Breast epithelium (tissue), 4 donors: ENCODE results near the gene USP15. TPM values are rescaled to one million over a fixed set of nuclear protein-coding genes. Genes with fewer than 3 reads are reported as not detected.
"Not testable (repeated sequence)": the region's sequence is repeated elsewhere in the genome, so short reads cannot be mapped to it uniquely, and the experiment has no call there.

Experiments
- DNase-seq, 2 donors: peaks; one replicate each; pipeline ENCODE4 v3.0.0-alpha.2; 2019; ENCODE audit warnings: low spot score in 2 of 2
- H3K27ac ChIP-seq, 2 donors: fragments of 200-600 bp; sonication (generic) in 1 of 2; one replicate each; pipeline ENCODE4 v1.5.1; 2016 to 2019; ENCODE audit warnings: mild to moderate bottlenecking in 1 of 2
- H3K27me3 ChIP-seq, 2 donors: fragments of 200-600 bp; sonication (generic) in 1 of 2; one replicate each; pipeline versions ENCODE4 v1.5.1 to v1.6.0; 2017 to 2019; ENCODE audit warnings: control low read depth in 1 of 2, mild to moderate bottlenecking in 1 of 2
- H3K36me3 ChIP-seq: fragments of 200-600 bp; one replicate; pipeline ENCODE4 v1.5.1; 2019
- H3K4me1 ChIP-seq, 2 donors: fragments of 200-600 bp; sonication (generic); one replicate each; pipeline ENCODE4 v1.5.1; 2016 to 2019; ENCODE audit warnings: control low read depth in 1 of 2
- H3K4me3 ChIP-seq, 3 donors: fragments of 200-600 bp; sonication (generic); 1 replicate in 2 of 3; 2 replicates in 1 of 3; pipeline ENCODE4 v1.5.1; 2016 to 2019; ENCODE audit warnings: mild to moderate bottlenecking in 3 of 3, moderate library complexity in 2 of 3
- H3K9me3 ChIP-seq, 2 donors: fragments of 200-600 bp; sonication (generic) in 1 of 2; one replicate each; pipeline ENCODE4 v1.5.1; 2016 to 2019; ENCODE audit warnings: control low read depth in 1 of 2
- CTCF ChIP-seq, 3 donors: fragments of 450-650 bp; IDR thresholded peaks; one replicate each; pipeline ENCODE4 v1.5.1; 2016 to 2017; ENCODE audit warnings: antibody characterized with exemption in 3 of 3, mild to moderate bottlenecking in 3 of 3, moderate library complexity in 3 of 3
- POLR2A ChIP-seq: fragments of 450-650 bp; IDR thresholded peaks from one replicate; pipeline ENCODE4 v1.6.1; 2016; ENCODE audit warnings: antibody characterized with exemption, mild to moderate bottlenecking, moderate library complexity
- POLR2AphosphoS5 ChIP-seq, 3 donors: sonication (generic); formaldehyde crosslinking; IDR thresholded peaks; one replicate each; pipeline ENCODE4 v1.6.1; 2017; ENCODE audit warnings: antibody characterized with exemption in 3 of 3
- intact Hi-C: fragments of 100-400 bp; cut with DNase I; formaldehyde crosslinking; loops from one replicate; pipeline ENCODE4 v1.15.1; 2023; ENCODE audit warnings: low total_unique reads
- total RNA-seq, 3 donors: library from RNA; depleted of rRNA; stranded (reverse); fragments of >200 nt; gene quantifications; one replicate each; pipeline ENCODE4 v1.1.0, GENCODE V29; 2016

The USP15 gene
- total RNA-seq, 3 donors from 2014 or later = 65.9 to 234 (median 110) TPM

GRCh38 chr12:62361048-62361447 lies 100.8 kb downstream of the USP15 start:
- TF ChIP-seq CTCF (IDR thresholded peaks at IDR 0.05) = no peak
- TF ChIP-seq POLR2A = no peak
- no peak for TF ChIP-seq POLR2AphosphoS5 (IDR thresholded peaks at IDR 0.05)
- Histone ChIP-seq H3K27me3 (no peaks in the 10 kb centered on the region), H3K9me3 (no peaks in the 10 kb centered on the region), H3K36me3 (no peaks in the 10 kb centered on the region), H3K27ac (no peak overlapping the region), H3K4me3 (no peak overlapping the region), H3K4me1 (no peaks in the 10 kb centered on the region)
- intact Hi-C loops = no loop called here
- DNase-seq = no peak

DNA sequence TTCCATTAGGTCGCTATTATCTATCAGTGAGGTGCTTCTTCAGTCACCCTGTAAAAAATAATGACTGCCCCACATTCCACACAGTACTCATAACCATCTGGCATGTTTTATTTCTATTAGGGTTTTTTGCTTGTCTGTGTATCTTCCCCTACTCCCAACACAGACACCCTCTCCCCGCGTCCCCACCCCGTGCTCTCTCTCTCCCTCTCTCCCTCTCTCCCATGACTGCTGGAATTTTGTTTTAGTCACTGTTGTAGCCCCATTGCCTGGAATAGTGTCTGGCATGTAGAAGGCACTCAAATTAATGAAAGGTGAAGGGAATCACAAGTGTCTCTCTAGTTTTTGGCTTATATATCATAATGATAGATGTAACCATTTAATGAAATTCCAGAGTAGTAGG lies 103.3 kb downstream of the USP15 start:
- Histone ChIP-seq H3K4me3 (no peak overlapping the region), H3K36me3 (no peaks in the 10 kb centered on the region), H3K4me1 (no peaks in the 10 kb centered on the region), H3K27me3 (no peaks in the 10 kb centered on the region), H3K27ac (no peak overlapping the region), H3K9me3 (no peaks in the 10 kb centered on the region)
- no peak for TF ChIP-seq POLR2AphosphoS5 (IDR thresholded peaks at IDR 0.05)
- no peak for TF ChIP-seq POLR2A
- no peak for TF ChIP-seq CTCF (IDR thresholded peaks at IDR 0.05)
- intact Hi-C loops = no loop called here
- DNase-seq = no peak

DNA sequence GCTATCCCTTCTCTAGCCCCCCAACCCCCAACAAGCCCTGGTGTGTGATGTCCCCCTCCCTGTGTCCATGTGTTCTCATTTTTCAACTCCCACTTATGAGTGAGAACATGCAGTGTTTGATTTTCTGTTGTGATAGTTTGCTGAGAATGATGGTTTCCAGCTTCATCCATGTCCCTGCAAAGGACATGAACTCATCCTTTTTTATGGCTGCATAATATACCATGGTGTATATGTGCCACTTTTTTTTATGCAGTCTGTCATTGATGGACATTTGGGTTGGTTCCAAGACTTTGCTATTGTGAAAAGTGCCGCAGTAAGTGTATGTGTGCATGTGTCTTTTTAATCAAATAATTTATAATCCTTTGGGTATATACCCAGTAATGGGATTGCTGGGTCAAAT lies 104.5 kb downstream of the USP15 start:
- intact Hi-C loops, H3K4me3 ChIP-seq, H3K9me3 ChIP-seq, H3K27me3 ChIP-seq, H3K36me3 ChIP-seq, H3K27ac ChIP-seq, H3K4me1 ChIP-seq, DNase-seq: not testable (repeated sequence)

DNA sequence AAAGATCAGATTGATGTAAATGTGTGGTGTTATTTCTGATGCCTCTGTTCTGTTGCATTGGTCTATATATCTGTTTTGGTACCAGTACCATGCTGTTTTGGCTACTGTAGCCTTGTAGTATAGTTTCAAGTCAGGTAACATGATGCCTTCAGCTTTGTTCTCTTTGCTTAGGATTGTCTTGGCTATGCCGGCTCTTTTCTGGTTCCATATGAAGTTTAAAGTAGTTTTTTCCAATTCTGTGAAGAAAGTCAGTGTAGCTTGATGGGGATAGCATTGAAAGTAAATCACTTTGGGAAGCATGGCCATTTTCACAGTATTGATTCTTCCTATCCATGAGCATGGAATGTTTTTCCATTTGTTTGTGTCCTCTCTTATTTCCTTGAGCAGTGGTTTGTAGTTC lies 105.6 kb downstream of the USP15 start:
- H3K4me3 ChIP-seq, H3K36me3 ChIP-seq, intact Hi-C loops, H3K27ac ChIP-seq, DNase-seq, H3K4me1 ChIP-seq, H3K9me3 ChIP-seq, H3K27me3 ChIP-seq: not testable (repeated sequence)

GRCh38 chr12:62368430-62369223 lies 108.4 kb downstream of the USP15 start:
- H3K36me3 ChIP-seq, H3K27ac ChIP-seq, H3K27me3 ChIP-seq, DNase-seq, intact Hi-C loops, H3K4me1 ChIP-seq, H3K9me3 ChIP-seq, H3K4me3 ChIP-seq: not testable (repeated sequence)

DNA sequence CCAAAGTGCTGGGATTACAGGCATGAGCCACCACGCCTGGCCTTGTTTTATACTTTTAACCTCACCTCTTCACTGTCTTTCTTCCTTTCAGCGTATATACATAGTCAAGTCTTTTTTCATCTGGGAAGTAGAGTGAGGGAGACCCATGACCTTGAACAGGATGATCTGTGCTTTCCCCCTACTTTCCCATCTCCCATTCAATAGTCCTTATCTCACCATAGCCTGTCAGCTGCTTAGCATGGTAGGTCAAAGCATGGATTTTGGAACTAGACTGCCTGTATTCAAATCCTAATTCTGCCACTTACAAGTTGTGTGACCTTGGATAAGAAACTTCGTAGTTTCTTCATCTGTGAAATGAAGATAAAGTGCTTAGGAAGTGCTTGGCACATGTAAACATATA lies 110.0 kb downstream of the USP15 start:
- H3K36me3 ChIP-seq = no peaks in the 10 kb centered on the region
- intact Hi-C loops = no loop called here
- H3K4me1 ChIP-seq = no peaks in the 10 kb centered on the region
- no peak overlapping the region for H3K27ac ChIP-seq
- TF ChIP-seq POLR2AphosphoS5 (IDR thresholded peaks at IDR 0.05) (no peak), POLR2A (no peak), CTCF (IDR thresholded peaks at IDR 0.05) (no peak)
- DNase-seq = no peak
- no peak overlapping the region for H3K4me3 ChIP-seq
- no peaks in the 10 kb centered on the region for H3K27me3 ChIP-seq
- no peaks in the 10 kb centered on the region for H3K9me3 ChIP-seq

- no peak for TF ChIP-seq POLR2AphosphoS5 (IDR thresholded peaks at IDR 0.05)
- Histone ChIP-seq H3K9me3 (no peaks in the 10 kb centered on the region), H3K4me1 (no peaks in the 10 kb centered on the region), H3K27ac (no peak overlapping the region), H3K36me3 (no peaks in the 10 kb centered on the region), H3K27me3 (no peaks in the 10 kb centered on the region), H3K4me3 (no peak overlapping the region)
- no peak for DNase-seq
- intact Hi-C loops = no loop called here
Measured at GRCh38 chr12:62371661-62372060, 111.5 kb downstream of the USP15 start.
